Ovary (tissue), 9 donors: ENCODE results near the gene FBXO44. TPM values are rescaled to one million over a fixed set of nuclear protein-coding genes. Genes with fewer than 3 reads are reported as not detected.

Experiments used
- DNase-seq, 5 donors: peaks; one replicate each; pipeline ENCODE4 v3.0.0-alpha.2; 2019 to 2020
- H3K27ac ChIP-seq, 2 donors: fragments of 200-600 bp; one replicate each; pipeline versions ENCODE4 v1.5.1 to v1.8.0; 2019 to 2022
- H3K27me3 ChIP-seq: fragments of 200-600 bp; one replicate; pipeline ENCODE4 v1.8.0; 2022
- H3K36me3 ChIP-seq: fragments of 200-600 bp; sonication (generic); one replicate; pipeline ENCODE4 v1.5.1; 2019
- H3K4me1 ChIP-seq: one replicate; pipeline ENCODE4 v1.8.1; 2013; ENCODE audit warnings: mild to moderate bottlenecking, moderate library complexity; ENCODE audit not compliant: insufficient read depth
- H3K4me3 ChIP-seq: fragments of 200-600 bp; sonication (generic); one replicate; pipeline ENCODE4 v1.5.1; 2017
- H3K9me3 ChIP-seq, 2 donors: fragments of 200-600 bp in 1 of 2; sonication (generic) in 1 of 2; one replicate each; pipeline versions ENCODE4 v1.5.1 to v1.8.1; 2013 to 2019; ENCODE audit warnings: mild to moderate bottlenecking in 1 of 2, moderate library complexity in 1 of 2
- CTCF ChIP-seq, 3 donors: fragments of 450-650 bp in 2 of 3; fragments of 200-600 bp in 1 of 3; IDR thresholded peaks; one replicate each; pipeline versions ENCODE4 v1.5.1 to v1.8.0; 2016 to 2022; ENCODE audit warnings: antibody characterized with exemption in 3 of 3, mild to moderate bottlenecking in 1 of 3
- EP300 ChIP-seq: sonication (generic); formaldehyde crosslinking; IDR thresholded peaks from one replicate; pipeline ENCODE4 v1.6.1; 2017; ENCODE audit warnings: antibody characterized with exemption
- POLR2A ChIP-seq: fragments of 450-650 bp; IDR thresholded peaks from one replicate; pipeline ENCODE4 v1.6.1; 2017; ENCODE audit warnings: antibody characterized with exemption, mild to moderate bottlenecking, moderate library complexity
- WGBS, 3 donors: extraction: QIAGEN DNeasy Blood & Tissue Kit in 1 of 3; methylation state at CpG; one replicate each; pipeline versions ENCODE4 v1.1.5 to v1.1.7; 2013 to 2017; 5-methylcytosine and 5-hydroxymethylcytosine counted together
- intact Hi-C, 4 donors: fragments of 100-400 bp; cut with DNase I; formaldehyde crosslinking; loops; one replicate each; pipeline versions ENCODE4 v1.11.0 to v1.15.1; 2022 to 2023
- polyA plus RNA-seq, 2 donors: library from polyadenylated mRNA; stranded (reverse); fragments of 200-250 nt in 1 of 2; fragments of 350-450 nt in 1 of 2; fragmentation: Illumina TruSeq in 1 of 2; extraction: RNeasy Lipid Tissue Mini Kit (QIAGEN cat#74804) in 1 of 2; gene quantifications; one replicate each; pipeline ENCODE4 v1.2.3, GENCODE V29; 2013 to 2014
- total RNA-seq, 7 donors: library from RNA; depleted of rRNA in 2 of 7; stranded (reverse); fragments of >200 nt in 2 of 7; fragmentation: NEBNext Ultra II Directional in 3 of 7; extraction: Animal tissue kit (Norgen Biotek cat#: 25700) in 3 of 7; gene quantifications; one replicate each; pipeline versions ENCODE4 v1.1.0 to v1.2.4, GENCODE V29; 2016 to 2023
- donor health status: DM: no; HTN: no; CAD: no; lungs with moderate emphysema.
- donor health status: DM: no; HTN: no; CAD: no.
- donor health status: Bipolar disorder and iron deficiency.
- donor health status: DM: yes; HTN: yes; CAD: no.
- donor health status: DM: no; HTN: no; CAD: no.
- donor health status: DM: yes; HTN: yes; CAD: no.

Gene FBXO44
- total and polyA plus RNA-seq, 9 donors: 4.2 to 20.8 (median 17.5) TPM

GRCh38 chr1:11654939-11655808, 497 bp downstream of the FBXO44 start:
- no peak for TF ChIP-seq EP300
- no peak for DNase-seq
- Histone ChIP-seq H3K36me3 (no peaks in the 10 kb centered on the region), H3K27me3 (no peaks in the 10 kb centered on the region), H3K4me1 (peaks cover 6% of the 10 kb centered on the region), H3K27ac (no peak overlapping the region), H3K4me3 (peak overlapping the region; percentile 69), H3K9me3 (no peaks in the 10 kb centered on the region)
- intact Hi-C loops: loop anchor here in 2 of 4 donors (5.0 to 10.0 kb wide), 4 partner anchors 60 to 1378 kb away; no protein-coding TSS in a partner anchor
- 7 to 9% (median 9%) methylated on average over 32 to 45 of the region's 45 CpGs for WGBS, 3 donors

- peaks cover 6% of the 10 kb centered on the region for H3K4me1 ChIP-seq
- no peaks in the 10 kb centered on the region for H3K9me3 ChIP-seq
- no peaks in the 10 kb centered on the region for H3K36me3 ChIP-seq
- WGBS, 3 donors: 64 to 71% (median 70%) methylated on average over 6 of the region's 6 CpGs
- TF ChIP-seq EP300 (no peak), POLR2A (no peak), CTCF (IDR thresholded peaks at IDR 0.05) (no peak)
- no peak overlapping the region for H3K4me3 ChIP-seq
- H3K27me3 ChIP-seq: no peaks in the 10 kb centered on the region
- no peak overlapping the region for H3K27ac ChIP-seq
- intact Hi-C loops: loop anchor here in 2 of 4 donors (10.0 kb wide), 2 partner anchors 57 to 237 kb away; no protein-coding TSS in a partner anchor
- no peak for DNase-seq
These were observed 3.0 kb downstream of the FBXO44 start for GRCh38 chr1:11657654-11658053.

- no peak for DNase-seq
- Histone ChIP-seq H3K4me3 (no peak overlapping the region), H3K27me3 (no peaks in the 10 kb centered on the region), H3K9me3 (no peaks in the 10 kb centered on the region), H3K27ac (no peak overlapping the region), H3K36me3 (no peaks in the 10 kb centered on the region), H3K4me1 (peaks cover 6% of the 10 kb centered on the region)
- TF ChIP-seq POLR2A: no peak
- TF ChIP-seq EP300: no peak
- TF ChIP-seq CTCF (IDR thresholded peaks at IDR 0.05): no peak
- intact Hi-C loops: loop anchor here in 2 of 4 donors (10.0 kb wide), 2 partner anchors 56 to 236 kb away; no protein-coding TSS in a partner anchor
- WGBS, 3 donors: 81 to 88% (median 82%) methylated on average over 23 of the region's 23 CpGs
These were observed 3.9 kb downstream of the FBXO44 start for GRCh38 chr1:11658542-11658941.

- H3K9me3 ChIP-seq: no peaks in the 10 kb centered on the region
- no peaks in the 10 kb centered on the region for H3K36me3 ChIP-seq
- H3K4me1 ChIP-seq: peaks cover 6% of the 10 kb centered on the region
- intact Hi-C loops: loop anchor here (5.0 to 10.0 kb wide), 4 partner anchors 55 to 235 kb away; no protein-coding TSS in a partner anchor
- H3K27me3 ChIP-seq: no peaks in the 10 kb centered on the region
- H3K4me3 ChIP-seq: no peak overlapping the region
- no peak overlapping the region for H3K27ac ChIP-seq
- 74 to 85% (median 79%) methylated on average over 4 of the region's 4 CpGs for WGBS, 3 donors
- no peak for DNase-seq
- TF ChIP-seq POLR2A (no peak), EP300 (no peak), CTCF (IDR thresholded peaks at IDR 0.05) (no peak)
These were observed 5.1 kb downstream of the FBXO44 start for GRCh38 chr1:11659748-11660147.

- Histone ChIP-seq H3K4me3 (no peak overlapping the region), H3K4me1 (no peaks in the 10 kb centered on the region), H3K27ac (no peak overlapping the region), H3K9me3 (no peaks in the 10 kb centered on the region), H3K27me3 (no peaks in the 10 kb centered on the region), H3K36me3 (no peaks in the 10 kb centered on the region)
- intact Hi-C loops: loop anchor here in 3 of 4 donors (5.0 kb wide), 2 partner anchors 61 to 71 kb away; no protein-coding TSS in a partner anchor
- WGBS, 3 donors: 79 to 88% (median 85%) methylated on average over 17 of the region's 17 CpGs
- no peak for DNase-seq
- no peak for TF ChIP-seq CTCF (IDR thresholded peaks at IDR 0.05)
- no peak for TF ChIP-seq EP300
- no peak for TF ChIP-seq POLR2A
These were observed 6.4 kb downstream of the FBXO44 start for GRCh38 chr1:11661103-11661502.
